ENCODE results near the gene PRKX. TPM values are rescaled to one million over a fixed set of nuclear protein-coding genes. Genes with fewer than 3 reads are reported as not detected.

Gene PRKX
- total and polyA plus RNA-seq, 8 donors: 2.5 to 20.7 (median 5.7) TPM

DNA sequence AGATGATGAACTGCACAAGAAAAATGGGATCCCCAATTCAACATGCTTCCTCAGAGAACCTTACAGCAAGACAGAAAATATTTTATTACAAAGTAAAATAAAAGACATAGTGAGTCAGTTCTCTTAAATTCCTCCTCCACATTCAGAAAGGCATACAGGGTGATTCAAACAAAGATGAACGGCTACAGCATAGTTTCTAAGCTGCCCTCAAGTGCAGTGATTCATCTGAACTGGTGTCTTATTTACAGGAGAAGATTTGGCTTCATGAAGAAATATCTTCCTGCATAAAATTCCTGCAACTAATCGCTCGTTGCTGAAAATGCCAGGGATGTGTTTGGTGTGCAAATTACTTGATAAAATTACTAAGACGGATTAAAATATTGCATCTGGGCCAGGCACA lies 103.6 kb downstream of the PRKX start:
- ATAC-seq (no peak), FAIRE-seq (no peak)
- intact Hi-C loops (cut with DNase I): no loop called here

GRCh38 chrX:3603026-3603661 lies 110.3 kb downstream of the PRKX start:
- FAIRE-seq (no peak), DNase-seq (no peak), ATAC-seq (no peak)
- H3K36me3 ChIP-seq: no peaks in the 10 kb centered on the region
- TF ChIP-seq, protein P1, sequence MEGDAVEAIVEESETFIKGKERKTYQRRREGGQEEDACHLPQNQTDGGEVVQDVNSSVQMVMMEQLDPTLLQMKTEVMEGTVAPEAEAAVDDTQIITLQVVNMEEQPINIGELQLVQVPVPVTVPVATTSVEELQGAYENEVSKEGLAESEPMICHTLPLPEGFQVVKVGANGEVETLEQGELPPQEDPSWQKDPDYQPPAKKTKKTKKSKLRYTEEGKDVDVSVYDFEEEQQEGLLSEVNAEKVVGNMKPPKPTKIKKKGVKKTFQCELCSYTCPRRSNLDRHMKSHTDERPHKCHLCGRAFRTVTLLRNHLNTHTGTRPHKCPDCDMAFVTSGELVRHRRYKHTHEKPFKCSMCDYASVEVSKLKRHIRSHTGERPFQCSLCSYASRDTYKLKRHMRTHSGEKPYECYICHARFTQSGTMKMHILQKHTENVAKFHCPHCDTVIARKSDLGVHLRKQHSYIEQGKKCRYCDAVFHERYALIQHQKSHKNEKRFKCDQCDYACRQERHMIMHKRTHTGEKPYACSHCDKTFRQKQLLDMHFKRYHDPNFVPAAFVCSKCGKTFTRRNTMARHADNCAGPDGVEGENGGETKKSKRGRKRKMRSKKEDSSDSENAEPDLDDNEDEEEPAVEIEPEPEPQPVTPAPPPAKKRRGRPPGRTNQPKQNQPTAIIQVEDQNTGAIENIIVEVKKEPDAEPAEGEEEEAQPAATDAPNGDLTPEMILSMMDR (IDR thresholded peaks at IDR 0.05): no peak
- no peak overlapping the region for H3K27ac ChIP-seq
- H3K4me1 ChIP-seq: no peaks in the 10 kb centered on the region
- no peak overlapping the region for H3K4me3 ChIP-seq
- H3K9me3 ChIP-seq: no peaks in the 10 kb centered on the region
- 76 to 80% methylated on average over 10 of the region's 10 CpGs for whole genome bisulfite sequencing, 2 donors
- H3K27me3 ChIP-seq: no peaks in the 10 kb centered on the region
- intact Hi-C loops (cut with DNase I): no loop called here

More for the DNA sequence above, 103.6 kb downstream of the PRKX start:
- WGBS, 2 donors: 80 to 88% methylated on average over 4 of the region's 4 CpGs
- no peaks in the 10 kb centered on the region for H3K36me3 ChIP-seq
- no peak overlapping the region for H3K27ac ChIP-seq
- no peaks in the 10 kb centered on the region for H3K27me3 ChIP-seq
- no peak for DNase-seq
- no peaks in the 10 kb centered on the region for H3K4me1 ChIP-seq
- no peak overlapping the region for H3K4me3 ChIP-seq
- TF ChIP-seq, protein P1 (IDR thresholded peaks at IDR 0.05): no peak
- no peaks in the 10 kb centered on the region for H3K9me3 ChIP-seq

GRCh38 chrX:3599802-3600430 lies 113.5 kb downstream of the PRKX start:
- H3K36me3 ChIP-seq: no peaks in the 10 kb centered on the region
- WGBS, 2 donors: 48 to 53% methylated on average over 7 of the region's 7 CpGs
- no peak overlapping the region for H3K4me3 ChIP-seq
- DNase-seq: no peak
- H3K4me1 ChIP-seq: no peaks in the 10 kb centered on the region
- TF ChIP-seq, protein P1 (IDR thresholded peaks at IDR 0.05): no peak
- no peaks in the 10 kb centered on the region for H3K27me3 ChIP-seq
- peak; percentile 26 for FAIRE-seq
- H3K27ac ChIP-seq: no peak overlapping the region
- ATAC-seq: no peak
- intact Hi-C loops (cut with DNase I): no loop called here
- no peaks in the 10 kb centered on the region for H3K9me3 ChIP-seq

GRCh38 chrX:3598709-3599108 lies 114.7 kb downstream of the PRKX start:
- H3K36me3 ChIP-seq: no peaks in the 10 kb centered on the region
- ATAC-seq (no peak), DNase-seq (no peak), FAIRE-seq (no peak)
- H3K4me1 ChIP-seq: no peaks in the 10 kb centered on the region
- 80 to 84% methylated on average over 6 of the region's 6 CpGs for WGBS, 2 donors
- H3K27me3 ChIP-seq: no peaks in the 10 kb centered on the region
- no peak overlapping the region for H3K27ac ChIP-seq
- no peak overlapping the region for H3K4me3 ChIP-seq
- TF ChIP-seq, protein P1 (IDR thresholded peaks at IDR 0.05): no peak
- no peaks in the 10 kb centered on the region for H3K9me3 ChIP-seq
- intact Hi-C loops (cut with DNase I): no loop called here

DNA sequence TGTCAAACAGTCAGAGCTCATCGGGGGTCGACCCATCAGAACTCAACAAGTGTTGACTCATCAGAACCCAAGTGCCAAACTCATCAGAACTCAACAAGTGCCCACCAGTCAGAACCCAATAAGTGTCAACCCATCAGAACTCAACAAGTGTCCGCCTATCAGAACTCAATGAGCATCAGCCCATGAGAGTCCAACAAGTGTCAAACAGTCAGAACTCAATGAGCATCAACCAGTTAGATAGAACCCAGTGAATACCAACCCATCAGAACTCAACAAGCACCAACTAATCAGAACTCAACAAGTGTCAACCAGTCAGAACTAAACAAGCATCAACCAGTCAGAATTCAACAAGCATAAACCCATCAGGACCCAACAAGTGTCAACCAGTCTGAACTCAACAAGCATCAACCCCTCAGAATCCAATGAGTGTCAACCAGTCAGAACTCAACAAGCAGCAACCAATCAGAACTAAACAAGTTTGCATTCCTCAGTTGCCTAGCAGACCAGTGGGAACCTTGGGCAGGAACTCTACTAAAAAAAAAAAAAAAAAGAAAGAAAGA lies 115.3 kb downstream of the PRKX start:
- 89 to 91% methylated on average over 3 of the region's 3 CpGs for WGBS, 2 donors
- DNase-seq: no peak
- intact Hi-C loops (cut with DNase I): no loop called here
- no peaks in the 10 kb centered on the region for H3K27me3 ChIP-seq
- FAIRE-seq: no peak
- H3K9me3 ChIP-seq: no peaks in the 10 kb centered on the region
- TF ChIP-seq, protein P1 (IDR thresholded peaks at IDR 0.05): no peak
- no peak for ATAC-seq
- no peak overlapping the region for H3K27ac ChIP-seq
- no peaks in the 10 kb centered on the region for H3K36me3 ChIP-seq
- H3K4me3 ChIP-seq: no peak overlapping the region
- H3K4me1 ChIP-seq: no peaks in the 10 kb centered on the region
